Small intestine (tissue), 16 donors: ENCODE measurements around the gene TEC. TPM values are rescaled to one million over a fixed set of nuclear protein-coding genes. Genes with fewer than 3 reads are reported as not detected.
"Not testable (repeated sequence)": the region's sequence is repeated elsewhere in the genome, so short reads cannot be mapped to it uniquely, and the experiment has no call there.

Experiments
- DNase-seq, 2 donors: peaks; one replicate each; pipeline versions ENCODE4 v3.0.0 to v3.0.0-alpha.2; 2013
- FAIRE-seq: peaks from 2 replicates; lab custom pipeline; 2012; peaks lifted over from hg19 to GRCh38; lab: Jason Lieb, UNC
- H3K27ac ChIP-seq, 3 donors: one replicate each; pipeline ENCODE4 v1.5.1; 2013; ENCODE audit warnings: low read length in 2 of 3, mild to moderate bottlenecking in 2 of 3, control low read depth in 1 of 3, inconsistent platforms in 1 of 3, low read depth in 1 of 3, moderate library complexity in 1 of 3
- H3K27me3 ChIP-seq, 3 donors: one replicate each; pipeline ENCODE4 v1.6.1; 2013; ENCODE audit warnings: low read length in 3 of 3, inconsistent platforms in 1 of 3; ENCODE audit not compliant: control insufficient read depth in 3 of 3, insufficient read depth in 3 of 3
- H3K36me3 ChIP-seq, 3 donors: one replicate each; pipeline ENCODE4 v1.6.1; 2013; ENCODE audit warnings: low read length in 3 of 3, inconsistent platforms in 1 of 3, low read depth in 1 of 3, mild to moderate bottlenecking in 1 of 3, moderate library complexity in 1 of 3; ENCODE audit not compliant: control insufficient read depth in 3 of 3, insufficient read depth in 2 of 3
- H3K4me1 ChIP-seq, 3 donors: one replicate each; pipeline ENCODE4 v1.6.1; 2013; ENCODE audit warnings: low read length in 2 of 3, inconsistent platforms in 1 of 3, low read depth in 1 of 3, mild to moderate bottlenecking in 1 of 3, moderate library complexity in 1 of 3; ENCODE audit not compliant: control insufficient read depth in 3 of 3, insufficient read depth in 2 of 3
- H3K4me3 ChIP-seq, 3 donors: one replicate each; pipeline ENCODE4 v1.5.1; 2013; ENCODE audit warnings: low read length in 3 of 3, control low read depth in 1 of 3, inconsistent platforms in 1 of 3, low read depth in 1 of 3, mild to moderate bottlenecking in 1 of 3, moderate library complexity in 1 of 3
- H3K9me3 ChIP-seq, 2 donors: one replicate each; pipeline ENCODE4 v1.6.1; 2013; ENCODE audit warnings: low read depth in 1 of 2, low read length in 1 of 2; ENCODE audit not compliant: control insufficient read depth in 2 of 2, insufficient read depth in 1 of 2
- WGBS, 3 donors: extraction: QIAGEN DNeasy Blood & Tissue Kit; methylation state at CpG; one replicate each; pipeline ENCODE4 v1.1.7; 2013; 5-methylcytosine and 5-hydroxymethylcytosine counted together
- long read RNA-seq, 10 donors: transcript quantifications; one replicate each; lab custom pipeline, GENCODE V29; 2026
- polyA plus RNA-seq, 4 donors: library from polyadenylated mRNA; stranded (reverse) in 3 of 4; unstranded in 1 of 4; fragments of 200-250 nt in 3 of 4; fragments of 120-200 nt in 1 of 4; gene quantifications; one replicate each; pipeline versions ENCODE4 v1.2.1 to v1.2.3, GENCODE V29; 2013
- donor health status: healthy with polysubstance abuse.
- donor health status: control.
- donor health status: control.
- donor health status: Bipolar disorder and iron deficiency.
- donor health status: healthy.

TEC gene
- 1 to 10 TPM; 1.3 to 4.5 (median 3.3) TPM for polyA plus RNA-seq
- long read RNA-seq, donor 1, partial matches to known transcripts = 0 of 2 reads
- long read RNA-seq, donor 1, other reads (novel, unspliced or antisense) = 0 of 2 reads
- long read RNA-seq, donor 2 = 0 reads
- long read RNA-seq, donor 3 = 0 reads
- long read RNA-seq, donor 4 = 0 reads
- long read RNA-seq, donor 5 = 0 reads
- long read RNA-seq, donor 6 = 0 reads
- long read RNA-seq, donor 7 = 0 reads
- long read RNA-seq, donor 8 = 0 reads
- long read RNA-seq, donor 9 = 0 reads
- long read RNA-seq, donor 10 = 0 reads

DNA sequence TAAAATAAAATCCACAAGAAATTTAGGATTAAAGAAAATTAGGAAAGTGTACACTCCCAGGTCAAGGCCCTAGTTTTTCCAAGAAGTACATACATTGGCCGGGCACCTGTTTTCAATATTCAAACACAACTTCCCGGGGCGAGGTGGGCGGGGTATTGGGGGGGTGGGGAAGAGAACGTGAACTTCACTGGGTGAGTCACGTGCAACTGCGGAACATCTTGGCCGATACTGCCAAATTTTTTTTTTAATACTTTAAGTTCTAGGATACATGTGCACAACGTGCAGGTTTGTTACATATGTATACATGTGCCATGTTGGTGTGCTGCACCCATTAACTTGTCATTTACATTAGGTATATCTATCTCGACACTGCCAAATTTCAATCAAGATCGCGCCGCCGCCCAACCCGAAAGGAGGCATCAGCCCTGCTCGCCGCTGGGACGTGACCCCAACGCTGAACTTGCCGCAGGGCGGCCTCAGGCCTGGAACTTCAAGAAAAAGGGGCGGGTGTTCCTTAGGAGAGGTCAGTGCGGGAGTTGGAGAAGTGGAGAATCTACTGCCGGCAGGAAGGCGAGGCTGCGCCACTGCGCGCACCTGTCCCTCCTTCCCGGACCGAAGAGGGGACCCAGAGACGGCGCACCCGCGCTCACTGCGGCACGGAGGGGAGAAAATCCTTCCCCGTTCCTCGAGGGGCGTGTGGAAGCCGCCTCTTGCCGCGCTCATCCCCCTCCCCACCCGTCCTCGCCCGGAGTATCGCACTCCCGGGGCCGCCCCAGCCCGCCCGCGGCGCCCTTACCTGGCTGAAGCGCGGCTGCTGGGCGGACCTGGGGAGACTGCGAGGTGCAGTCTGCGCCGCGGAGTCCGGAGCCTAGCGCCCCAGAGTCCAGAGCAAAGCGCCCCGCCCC lies at the start of gene TEC:
TSS of gene TEC (minus strand) at position 883 of the 905 bp plus-strand sequence. CDS start 41,224 bp downstream, outside the sequence.
- Histone ChIP-seq H3K27me3 (no peaks in the 10 kb centered on the region), H3K4me3 (peak within 1 kb of the TSS; percentile 78 to 86 (median 80)), H3K4me1 (peaks cover 0 to 3% (median 3%) of the 10 kb centered on the region in 3 donors), H3K9me3 (no peaks in the 10 kb centered on the region), H3K36me3 (no peaks in the 10 kb centered on the region), H3K27ac (peak within 1 kb of the TSS; percentile 93 to 99 (median 95))
- FAIRE-seq (no peak), DNase-seq (peak; percentile 60 to 71)
- WGBS, 3 donors = 1% methylated on average over 32 to 63 of the region's 63 CpGs

DNA sequence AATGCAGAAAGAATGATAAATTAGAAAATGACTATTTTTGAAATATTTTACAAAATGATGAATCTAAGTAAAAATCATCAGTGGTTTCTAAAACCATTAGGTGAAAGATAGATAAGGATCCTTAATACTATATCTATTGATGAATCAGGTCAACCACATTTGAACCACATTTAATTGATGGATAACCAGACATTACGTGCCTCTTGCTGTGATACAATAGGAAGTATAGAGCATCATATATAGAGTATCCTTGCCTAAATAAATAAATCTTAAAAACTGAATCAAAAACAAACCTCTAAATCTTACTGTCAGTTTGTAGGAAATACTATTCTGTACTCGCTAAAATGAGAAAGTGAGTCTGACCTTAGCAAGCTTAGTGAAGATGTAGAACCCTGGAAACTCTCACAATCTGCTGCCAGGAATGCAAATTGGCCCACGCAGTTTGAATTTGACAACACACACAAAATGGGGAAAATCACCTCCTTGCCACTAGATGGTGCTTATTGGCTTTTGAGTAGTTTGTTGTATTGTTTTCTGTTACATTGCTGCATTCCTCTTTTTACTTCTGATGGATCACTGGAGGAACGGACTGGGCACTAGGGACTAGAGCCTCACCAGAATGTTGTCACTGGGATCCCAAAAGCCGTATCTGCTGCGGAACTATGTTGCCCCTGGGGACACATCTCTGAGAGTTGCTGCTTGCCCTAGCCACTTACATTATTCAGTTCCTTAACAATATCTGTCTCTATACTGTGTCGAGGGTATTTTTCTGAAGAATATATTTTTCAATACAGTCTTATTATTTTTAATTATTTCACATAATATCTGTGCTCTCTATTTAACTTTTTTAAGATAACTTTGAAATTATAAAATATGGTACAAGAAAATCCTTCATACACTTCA lies 46.3 kb upstream of the TEC start:
- H3K36me3 ChIP-seq = no peaks in the 10 kb centered on the region
- no peak overlapping the region for H3K27ac ChIP-seq
- H3K9me3 ChIP-seq = no peaks in the 10 kb centered on the region
- WGBS, 3 donors = 33 to 37% (median 34%) methylated on average over 7 of the region's 7 CpGs
- no peaks in the 10 kb centered on the region for H3K27me3 ChIP-seq
- H3K4me1 ChIP-seq = no peaks in the 10 kb centered on the region
- H3K4me3 ChIP-seq = no peak overlapping the region
- DNase-seq (peak; percentile 57 to 64), FAIRE-seq (no peak)

- H3K4me1 ChIP-seq, H3K9me3 ChIP-seq, H3K4me3 ChIP-seq, H3K27me3 ChIP-seq, H3K27ac ChIP-seq, H3K36me3 ChIP-seq, FAIRE-seq, DNase-seq: not testable (repeated sequence)
Measured at GRCh38 chr4:48314746-48315145, 45.1 kb upstream of the TEC start.

DNA sequence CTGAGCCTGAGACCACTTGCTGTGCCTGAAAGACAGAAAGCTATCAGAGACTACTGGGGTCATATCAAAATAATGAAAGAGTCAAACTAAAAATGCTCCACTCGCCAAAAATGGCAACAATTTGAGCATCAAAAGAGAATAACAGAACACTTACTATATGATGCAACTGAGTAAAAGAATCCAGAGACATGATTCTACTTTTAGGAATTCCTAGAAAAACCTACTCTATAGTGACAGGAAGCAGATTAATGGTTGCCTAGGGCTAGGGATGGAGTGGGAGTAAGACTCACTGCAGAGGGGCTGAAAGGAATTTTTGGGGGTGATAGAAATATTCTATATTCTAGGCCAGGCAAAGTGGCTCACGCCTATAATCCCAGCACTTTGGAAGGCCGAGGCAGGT lies 42.3 kb upstream of the TEC start:
- H3K4me3 ChIP-seq = no peak overlapping the region
- no peaks in the 10 kb centered on the region for H3K9me3 ChIP-seq
- WGBS, 3 donors = 86 to 89% (median 87%) methylated on average over 3 of the region's 3 CpGs
- FAIRE-seq (no peak), DNase-seq (no peak)
- no peaks in the 10 kb centered on the region for H3K27me3 ChIP-seq
- H3K36me3 ChIP-seq = no peaks in the 10 kb centered on the region
- no peak overlapping the region for H3K27ac ChIP-seq
- H3K4me1 ChIP-seq = no peaks in the 10 kb centered on the region

DNA sequence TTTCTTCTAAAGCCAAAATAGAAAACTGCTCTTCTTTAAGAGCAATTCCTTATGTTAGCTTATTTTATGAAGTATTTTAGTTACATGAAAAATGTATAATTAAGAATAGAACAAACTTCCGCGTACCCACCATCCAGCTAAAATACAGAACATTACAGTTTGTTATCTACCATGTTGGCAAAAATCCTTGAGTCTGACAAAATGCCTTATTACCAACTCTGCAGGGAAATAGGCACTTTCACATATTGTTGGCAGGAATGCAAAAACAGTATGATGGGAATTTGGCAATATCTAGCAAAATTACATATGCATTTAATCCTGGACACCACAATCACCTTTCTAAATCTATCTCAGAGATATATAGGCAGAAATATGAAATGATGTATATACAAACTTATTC lies 39.3 kb upstream of the TEC start:
- WGBS, 3 donors = 92 to 99% (median 93%) methylated on average over 2 of the region's 2 CpGs
- FAIRE-seq = no peak
- Histone ChIP-seq H3K36me3 (no peaks in the 10 kb centered on the region), H3K27ac (no peak overlapping the region), H3K4me1 (no peaks in the 10 kb centered on the region), H3K9me3 (no peaks in the 10 kb centered on the region), H3K4me3 (no peak overlapping the region), H3K27me3 (no peaks in the 10 kb centered on the region)
- no peak for DNase-seq

- Histone ChIP-seq H3K27me3 (no peaks in the 10 kb centered on the region), H3K9me3 (no peaks in the 10 kb centered on the region), H3K36me3 (no peaks in the 10 kb centered on the region), H3K4me1 (no peaks in the 10 kb centered on the region), H3K27ac (no peak overlapping the region), H3K4me3 (no peak overlapping the region)
- 84 to 92% (median 86%) methylated on average over 5 of the region's 5 CpGs for WGBS, 3 donors
- DNase-seq (no peak), FAIRE-seq (no peak)
Measured at GRCh38 chr4:48307528-48307927, 37.9 kb upstream of the TEC start.

- Histone ChIP-seq H3K9me3 (no peaks in the 10 kb centered on the region), H3K4me1 (no peaks in the 10 kb centered on the region), H3K4me3 (no peak overlapping the region), H3K27me3 (no peaks in the 10 kb centered on the region), H3K27ac (no peak overlapping the region), H3K36me3 (no peaks in the 10 kb centered on the region)
- 76 to 84% (median 78%) methylated on average over 3 of the region's 3 CpGs for WGBS, 3 donors
- DNase-seq = no peak
- FAIRE-seq = no peak
Measured at GRCh38 chr4:48305508-48305907, 35.9 kb upstream of the TEC start.

DNA sequence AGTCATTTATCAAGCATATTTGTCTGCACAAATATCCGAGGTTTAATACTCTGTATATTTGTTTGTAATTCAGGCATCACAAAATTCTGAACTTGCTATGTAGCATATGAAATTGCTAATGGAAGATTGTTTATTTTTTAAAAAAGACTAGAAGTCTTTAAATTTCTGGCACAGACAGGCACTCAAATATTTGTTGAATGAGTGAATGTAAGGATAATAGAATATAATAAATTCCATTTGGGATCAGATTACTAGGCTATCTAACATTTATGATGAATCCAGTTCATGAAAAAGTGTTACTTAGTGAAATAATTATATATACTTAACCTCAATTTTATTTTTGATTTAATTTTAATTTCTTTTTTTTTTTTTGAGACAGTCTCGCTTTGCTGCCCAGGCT lies 30.4 kb upstream of the TEC start:
- H3K27ac ChIP-seq = no peak overlapping the region
- H3K9me3 ChIP-seq = no peaks in the 10 kb centered on the region
- H3K4me3 ChIP-seq = no peak overlapping the region
- DNase-seq = no peak
- H3K27me3 ChIP-seq = no peaks in the 10 kb centered on the region
- WGBS, 3 donors = 71 to 81% (median 76%) methylated on average over 2 of the region's 2 CpGs
- H3K4me1 ChIP-seq = no peaks in the 10 kb centered on the region
- no peaks in the 10 kb centered on the region for H3K36me3 ChIP-seq
- FAIRE-seq = no peak
